BE2C (cell line): ENCODE results near the gene WDR49.

Experiments used
- DNase-seq: peaks from one replicate; pipeline ENCODE4 v3.0.0-alpha.2; 2020
- H3K27me3 ChIP-seq: fragments of 250-450 bp; sonication (Bioruptor Pico); 2 replicates; pipeline ENCODE4 v1.5.1; 2020; ENCODE audit warnings: mild to moderate bottlenecking
- H3K36me3 ChIP-seq: fragments of 250-450 bp; sonication (Bioruptor Pico); 2 replicates; pipeline ENCODE4 v1.5.1; 2020; ENCODE audit warnings: mild to moderate bottlenecking
- H3K4me1 ChIP-seq: fragments of 250-450 bp; sonication (Bioruptor Pico); 2 replicates; pipeline ENCODE4 v1.5.1; 2020
- H3K4me3 ChIP-seq: 2 replicates; pipeline ENCODE4 v1.5.1; 2011; ENCODE audit warnings: low read depth, low read length
- H3K9me3 ChIP-seq: fragments of 250-450 bp; sonication (Bioruptor Pico); 2 replicates; pipeline ENCODE4 v1.5.1; 2020
- TF ChIP-seq, protein P1 (sequence below): IDR thresholded peaks from 2 replicates; pipeline ENCODE4 v1.5.1; 2012; ENCODE audit warnings: mild to moderate bottlenecking, low read depth, low read length

Gene WDR49

DNA sequence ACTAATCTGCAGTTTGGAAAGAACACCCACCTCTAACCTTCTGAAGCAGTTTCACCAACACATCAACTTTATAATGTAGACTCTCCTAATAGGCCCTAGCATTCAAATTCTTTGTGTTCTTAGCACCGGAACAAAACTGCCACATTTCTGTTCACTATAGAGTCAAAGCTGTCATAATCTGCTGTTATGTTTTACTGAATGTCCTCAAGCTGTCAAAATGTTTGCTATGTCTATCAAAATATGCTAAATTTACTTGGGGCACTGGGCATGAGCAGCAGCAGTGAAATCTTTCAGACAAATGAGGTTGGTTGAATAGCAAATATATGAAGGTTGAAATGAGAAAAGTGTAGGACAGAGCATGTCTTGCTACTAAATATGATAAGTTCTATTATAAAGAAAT is 1.9 kb downstream of the WDR49 start:
- no peaks in the 10 kb centered on the region for H3K36me3 ChIP-seq
- no peaks in the 10 kb centered on the region for H3K9me3 ChIP-seq
- H3K4me1 ChIP-seq: no peaks in the 10 kb centered on the region
- no peak for DNase-seq
- no peaks in the 10 kb centered on the region for H3K27me3 ChIP-seq
- no peak overlapping the region for H3K4me3 ChIP-seq
- TF ChIP-seq, protein P1, sequence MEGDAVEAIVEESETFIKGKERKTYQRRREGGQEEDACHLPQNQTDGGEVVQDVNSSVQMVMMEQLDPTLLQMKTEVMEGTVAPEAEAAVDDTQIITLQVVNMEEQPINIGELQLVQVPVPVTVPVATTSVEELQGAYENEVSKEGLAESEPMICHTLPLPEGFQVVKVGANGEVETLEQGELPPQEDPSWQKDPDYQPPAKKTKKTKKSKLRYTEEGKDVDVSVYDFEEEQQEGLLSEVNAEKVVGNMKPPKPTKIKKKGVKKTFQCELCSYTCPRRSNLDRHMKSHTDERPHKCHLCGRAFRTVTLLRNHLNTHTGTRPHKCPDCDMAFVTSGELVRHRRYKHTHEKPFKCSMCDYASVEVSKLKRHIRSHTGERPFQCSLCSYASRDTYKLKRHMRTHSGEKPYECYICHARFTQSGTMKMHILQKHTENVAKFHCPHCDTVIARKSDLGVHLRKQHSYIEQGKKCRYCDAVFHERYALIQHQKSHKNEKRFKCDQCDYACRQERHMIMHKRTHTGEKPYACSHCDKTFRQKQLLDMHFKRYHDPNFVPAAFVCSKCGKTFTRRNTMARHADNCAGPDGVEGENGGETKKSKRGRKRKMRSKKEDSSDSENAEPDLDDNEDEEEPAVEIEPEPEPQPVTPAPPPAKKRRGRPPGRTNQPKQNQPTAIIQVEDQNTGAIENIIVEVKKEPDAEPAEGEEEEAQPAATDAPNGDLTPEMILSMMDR: no peak

DNA sequence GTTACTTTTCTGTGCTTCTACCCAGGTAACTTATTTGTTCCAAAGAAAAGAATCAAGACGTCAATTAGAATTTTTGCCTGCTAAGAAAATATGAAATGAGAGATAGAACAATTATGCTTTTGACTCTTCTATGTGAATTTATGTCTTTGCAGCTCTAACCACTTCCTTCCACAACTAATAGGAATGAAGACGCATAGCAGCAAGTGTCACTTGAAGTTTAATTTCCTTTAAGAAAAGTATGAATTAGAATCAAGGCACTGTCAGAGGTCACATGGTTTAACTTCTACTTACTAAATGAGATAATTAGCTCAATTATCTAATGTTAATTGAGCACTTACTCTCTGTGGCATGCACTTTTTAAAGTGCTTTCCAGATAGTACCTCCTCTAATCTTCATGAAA is 3.3 kb downstream of the WDR49 start:
- H3K4me1 ChIP-seq: no peaks in the 10 kb centered on the region
- H3K4me3 ChIP-seq: no peak overlapping the region
- no peaks in the 10 kb centered on the region for H3K9me3 ChIP-seq
- TF ChIP-seq, protein P1: no peak
- H3K36me3 ChIP-seq: no peaks in the 10 kb centered on the region
- no peaks in the 10 kb centered on the region for H3K27me3 ChIP-seq
- DNase-seq: no peak

DNA sequence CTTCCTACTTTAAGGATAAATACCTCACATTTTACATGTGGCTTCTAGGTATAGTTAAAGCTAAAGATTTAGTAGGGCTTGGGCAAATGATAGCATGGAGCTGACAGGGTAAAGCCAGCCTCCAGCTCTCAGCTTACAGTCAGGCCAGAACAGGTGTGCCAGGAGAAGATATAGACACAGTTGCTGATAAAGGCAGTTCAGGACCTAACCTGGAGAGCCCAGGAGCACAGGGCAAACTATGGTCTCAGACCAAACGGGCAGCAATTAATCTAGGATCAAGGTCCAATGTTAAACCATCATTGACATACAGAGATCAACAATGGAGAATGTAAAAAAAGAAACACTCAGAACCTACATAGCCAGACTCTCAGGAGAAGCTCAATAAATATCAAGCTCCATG is 4.0 kb downstream of the WDR49 start:
- Histone ChIP-seq H3K36me3 (no peaks in the 10 kb centered on the region), H3K9me3 (no peaks in the 10 kb centered on the region), H3K4me3 (no peak overlapping the region), H3K27me3 (no peaks in the 10 kb centered on the region), H3K4me1 (no peaks in the 10 kb centered on the region)
- TF ChIP-seq, protein P1: no peak
- no peak for DNase-seq

DNA sequence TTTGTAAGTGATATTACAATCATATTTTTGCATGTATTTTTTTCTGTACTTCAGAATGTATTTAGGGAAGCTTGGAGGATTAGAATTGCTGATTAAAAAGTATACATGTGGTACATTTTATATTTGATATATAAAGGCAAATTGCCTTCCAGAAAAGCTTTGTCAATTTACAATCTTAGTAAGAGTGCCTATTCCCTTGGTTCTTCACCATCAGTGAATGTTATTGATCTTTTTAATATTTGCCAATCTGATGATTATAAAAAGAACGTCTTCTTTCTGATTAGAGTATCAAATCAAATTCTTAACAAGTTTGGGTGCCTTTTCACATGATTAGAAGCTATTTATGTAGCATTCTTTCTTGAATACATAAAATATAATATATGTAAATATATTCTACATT is 9.1 kb downstream of the WDR49 start:
- no peaks in the 10 kb centered on the region for H3K4me1 ChIP-seq
- no peak for DNase-seq
- H3K4me3 ChIP-seq: no peak overlapping the region
- no peaks in the 10 kb centered on the region for H3K36me3 ChIP-seq
- TF ChIP-seq, protein P1: no peak
- H3K27me3 ChIP-seq: no peaks in the 10 kb centered on the region
- H3K9me3 ChIP-seq: no peaks in the 10 kb centered on the region

DNA sequence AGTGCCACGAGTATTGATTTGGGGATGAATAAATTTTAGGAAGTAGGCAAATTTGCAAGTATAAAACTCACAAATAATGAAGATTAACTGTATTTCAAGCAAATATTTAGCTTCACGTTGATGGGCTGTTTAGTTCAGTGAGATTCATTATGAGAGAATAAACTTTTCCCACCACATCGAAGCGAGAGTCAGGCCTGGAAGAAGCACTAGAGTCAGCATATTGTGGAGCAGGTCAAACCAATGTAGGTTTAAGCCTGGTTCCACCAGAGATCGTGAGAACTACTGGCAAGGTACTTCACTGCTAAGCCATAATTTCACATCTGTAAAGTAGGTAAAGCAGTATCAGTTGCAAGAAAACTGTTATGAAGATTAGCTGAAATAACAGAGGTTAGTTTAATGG is 22.3 kb downstream of the WDR49 start:
- no peak overlapping the region for H3K4me3 ChIP-seq
- no peaks in the 10 kb centered on the region for H3K27me3 ChIP-seq
- DNase-seq: no peak
- H3K9me3 ChIP-seq: no peaks in the 10 kb centered on the region
- H3K4me1 ChIP-seq: no peaks in the 10 kb centered on the region
- H3K36me3 ChIP-seq: no peaks in the 10 kb centered on the region
- TF ChIP-seq, protein P1: no peak

DNA sequence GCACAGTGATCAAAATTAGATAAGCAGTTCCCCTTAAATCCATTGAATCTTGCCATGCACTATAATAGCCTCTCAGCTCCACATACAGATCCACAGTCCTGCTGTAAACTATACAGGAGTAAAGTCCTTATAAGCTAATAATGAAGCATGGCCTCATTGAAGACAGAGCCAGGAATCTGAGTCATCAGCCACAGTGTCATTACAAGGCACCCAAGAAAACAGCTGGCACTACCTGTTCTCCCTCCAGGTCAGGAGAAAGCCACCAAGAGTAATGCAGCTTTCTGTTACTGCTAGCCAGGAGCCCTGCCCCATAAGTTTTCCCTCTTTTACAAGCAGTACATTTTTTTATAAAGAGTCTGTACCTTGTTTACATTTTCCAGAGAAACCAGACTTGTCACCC is 27.3 kb downstream of the WDR49 start:
- Histone ChIP-seq H3K27me3 (no peaks in the 10 kb centered on the region), H3K9me3 (no peaks in the 10 kb centered on the region), H3K36me3 (no peaks in the 10 kb centered on the region), H3K4me1 (no peaks in the 10 kb centered on the region), H3K4me3 (no peak overlapping the region)
- no peak for DNase-seq
- TF ChIP-seq, protein P1: no peak
